ENCODE results near the gene MCTP1. TPM values are rescaled to one million over a fixed set of nuclear protein-coding genes. Genes with fewer than 3 reads are reported as not detected.
"Not testable (repeated sequence)": the region's sequence is repeated elsewhere in the genome, so short reads cannot be mapped to it uniquely, and the experiment has no call there.

MCTP1 gene
- total RNA-seq, 1 experiment from 2014 or later, result 5.6 TPM

DNA sequence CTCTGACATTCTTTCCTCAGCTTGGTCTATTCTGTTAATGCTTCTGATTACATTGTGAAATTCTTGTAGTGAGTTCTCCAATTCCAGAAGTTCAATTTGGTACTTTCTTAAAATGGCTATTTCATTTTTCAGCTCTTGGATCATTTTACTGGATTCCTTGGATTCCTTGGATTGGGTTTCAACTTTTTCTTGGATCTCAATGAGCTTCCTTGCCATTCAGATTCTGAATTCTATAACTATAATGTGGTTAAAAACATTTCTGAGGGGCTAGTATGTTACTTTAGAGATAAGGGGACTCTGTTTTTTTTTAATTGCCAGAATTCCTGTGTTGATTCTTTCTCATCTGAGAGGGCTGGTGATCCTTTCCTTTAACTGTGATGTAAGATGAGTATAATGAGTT is 136.4 kb downstream of the MCTP1 start:
- H3K4me3 Mint-ChIP-seq, result no peak overlapping the region
- H3K27ac Mint-ChIP-seq, result no peak overlapping the region
- no peak for DNase-seq (ENCODE audit: low spot score)
- peaks cover 17% of the 10 kb centered on the region for H3K4me1 Mint-ChIP-seq
- POLR2A ChIA-PET, result no interaction called here
- CTCF ChIA-PET, result no interaction called here
- TF ChIP-seq ZNF219 (CRISPR knock-in tag; IDR thresholded peaks at IDR 0.05; ENCODE audit: borderline replicate concordance) (no peak), IRF2 (CRISPR knock-in tag; IDR thresholded peaks at IDR 0.05; ENCODE audit: borderline replicate concordance, low read depth) (no peak), ZNF671 (CRISPR knock-in tag; IDR thresholded peaks at IDR 0.05) (no peak), ZNF138 (CRISPR knock-in tag; conservative IDR thresholded peaks at IDR 0.05) (no peak), ELF4 (CRISPR knock-in tag; IDR thresholded peaks at IDR 0.05; ENCODE audit: low read depth) (no peak), ZNF423 (CRISPR knock-in tag; IDR thresholded peaks at IDR 0.05) (no peak), FOXP4 (CRISPR knock-in tag; IDR thresholded peaks at IDR 0.05) (no peak), ETV6 (CRISPR knock-in tag; IDR thresholded peaks at IDR 0.05) (no peak), FOXK1 (CRISPR knock-in tag; IDR thresholded peaks at IDR 0.05) (no peak), SP1 (CRISPR knock-in tag; conservative IDR thresholded peaks at IDR 0.05) (no peak), NR1H2 (CRISPR knock-in tag; IDR thresholded peaks at IDR 0.05) (no peak), ZNF121 (CRISPR knock-in tag; IDR thresholded peaks at IDR 0.05) (no peak), CREB1 (CRISPR knock-in tag; IDR thresholded peaks at IDR 0.05) (no peak)
- TF ChIP-seq, protein P1, sequence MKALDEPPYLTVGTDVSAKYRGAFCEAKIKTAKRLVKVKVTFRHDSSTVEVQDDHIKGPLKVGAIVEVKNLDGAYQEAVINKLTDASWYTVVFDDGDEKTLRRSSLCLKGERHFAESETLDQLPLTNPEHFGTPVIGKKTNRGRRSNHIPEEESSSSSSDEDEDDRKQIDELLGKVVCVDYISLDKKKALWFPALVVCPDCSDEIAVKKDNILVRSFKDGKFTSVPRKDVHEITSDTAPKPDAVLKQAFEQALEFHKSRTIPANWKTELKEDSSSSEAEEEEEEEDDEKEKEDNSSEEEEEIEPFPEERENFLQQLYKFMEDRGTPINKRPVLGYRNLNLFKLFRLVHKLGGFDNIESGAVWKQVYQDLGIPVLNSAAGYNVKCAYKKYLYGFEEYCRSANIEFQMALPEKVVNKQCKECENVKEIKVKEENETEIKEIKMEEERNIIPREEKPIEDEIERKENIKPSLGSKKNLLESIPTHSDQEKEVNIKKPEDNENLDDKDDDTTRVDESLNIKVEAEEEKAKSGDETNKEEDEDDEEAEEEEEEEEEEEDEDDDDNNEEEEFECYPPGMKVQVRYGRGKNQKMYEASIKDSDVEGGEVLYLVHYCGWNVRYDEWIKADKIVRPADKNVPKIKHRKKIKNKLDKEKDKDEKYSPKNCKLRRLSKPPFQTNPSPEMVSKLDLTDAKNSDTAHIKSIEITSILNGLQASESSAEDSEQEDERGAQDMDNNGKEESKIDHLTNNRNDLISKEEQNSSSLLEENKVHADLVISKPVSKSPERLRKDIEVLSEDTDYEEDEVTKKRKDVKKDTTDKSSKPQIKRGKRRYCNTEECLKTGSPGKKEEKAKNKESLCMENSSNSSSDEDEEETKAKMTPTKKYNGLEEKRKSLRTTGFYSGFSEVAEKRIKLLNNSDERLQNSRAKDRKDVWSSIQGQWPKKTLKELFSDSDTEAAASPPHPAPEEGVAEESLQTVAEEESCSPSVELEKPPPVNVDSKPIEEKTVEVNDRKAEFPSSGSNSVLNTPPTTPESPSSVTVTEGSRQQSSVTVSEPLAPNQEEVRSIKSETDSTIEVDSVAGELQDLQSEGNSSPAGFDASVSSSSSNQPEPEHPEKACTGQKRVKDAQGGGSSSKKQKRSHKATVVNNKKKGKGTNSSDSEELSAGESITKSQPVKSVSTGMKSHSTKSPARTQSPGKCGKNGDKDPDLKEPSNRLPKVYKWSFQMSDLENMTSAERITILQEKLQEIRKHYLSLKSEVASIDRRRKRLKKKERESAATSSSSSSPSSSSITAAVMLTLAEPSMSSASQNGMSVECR (CRISPR knock-in tag; IDR thresholded peaks at IDR 0.05; ENCODE audit: borderline replicate concordance), result no peak
- TF ChIP-seq, protein P2, sequence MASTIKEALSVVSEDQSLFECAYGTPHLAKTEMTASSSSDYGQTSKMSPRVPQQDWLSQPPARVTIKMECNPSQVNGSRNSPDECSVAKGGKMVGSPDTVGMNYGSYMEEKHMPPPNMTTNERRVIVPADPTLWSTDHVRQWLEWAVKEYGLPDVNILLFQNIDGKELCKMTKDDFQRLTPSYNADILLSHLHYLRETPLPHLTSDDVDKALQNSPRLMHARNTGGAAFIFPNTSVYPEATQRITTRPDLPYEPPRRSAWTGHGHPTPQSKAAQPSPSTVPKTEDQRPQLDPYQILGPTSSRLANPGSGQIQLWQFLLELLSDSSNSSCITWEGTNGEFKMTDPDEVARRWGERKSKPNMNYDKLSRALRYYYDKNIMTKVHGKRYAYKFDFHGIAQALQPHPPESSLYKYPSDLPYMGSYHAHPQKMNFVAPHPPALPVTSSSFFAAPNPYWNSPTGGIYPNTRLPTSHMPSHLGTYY (CRISPR knock-in tag; IDR thresholded peaks at IDR 0.05), result no peak
- TF ChIP-seq, protein P3, sequence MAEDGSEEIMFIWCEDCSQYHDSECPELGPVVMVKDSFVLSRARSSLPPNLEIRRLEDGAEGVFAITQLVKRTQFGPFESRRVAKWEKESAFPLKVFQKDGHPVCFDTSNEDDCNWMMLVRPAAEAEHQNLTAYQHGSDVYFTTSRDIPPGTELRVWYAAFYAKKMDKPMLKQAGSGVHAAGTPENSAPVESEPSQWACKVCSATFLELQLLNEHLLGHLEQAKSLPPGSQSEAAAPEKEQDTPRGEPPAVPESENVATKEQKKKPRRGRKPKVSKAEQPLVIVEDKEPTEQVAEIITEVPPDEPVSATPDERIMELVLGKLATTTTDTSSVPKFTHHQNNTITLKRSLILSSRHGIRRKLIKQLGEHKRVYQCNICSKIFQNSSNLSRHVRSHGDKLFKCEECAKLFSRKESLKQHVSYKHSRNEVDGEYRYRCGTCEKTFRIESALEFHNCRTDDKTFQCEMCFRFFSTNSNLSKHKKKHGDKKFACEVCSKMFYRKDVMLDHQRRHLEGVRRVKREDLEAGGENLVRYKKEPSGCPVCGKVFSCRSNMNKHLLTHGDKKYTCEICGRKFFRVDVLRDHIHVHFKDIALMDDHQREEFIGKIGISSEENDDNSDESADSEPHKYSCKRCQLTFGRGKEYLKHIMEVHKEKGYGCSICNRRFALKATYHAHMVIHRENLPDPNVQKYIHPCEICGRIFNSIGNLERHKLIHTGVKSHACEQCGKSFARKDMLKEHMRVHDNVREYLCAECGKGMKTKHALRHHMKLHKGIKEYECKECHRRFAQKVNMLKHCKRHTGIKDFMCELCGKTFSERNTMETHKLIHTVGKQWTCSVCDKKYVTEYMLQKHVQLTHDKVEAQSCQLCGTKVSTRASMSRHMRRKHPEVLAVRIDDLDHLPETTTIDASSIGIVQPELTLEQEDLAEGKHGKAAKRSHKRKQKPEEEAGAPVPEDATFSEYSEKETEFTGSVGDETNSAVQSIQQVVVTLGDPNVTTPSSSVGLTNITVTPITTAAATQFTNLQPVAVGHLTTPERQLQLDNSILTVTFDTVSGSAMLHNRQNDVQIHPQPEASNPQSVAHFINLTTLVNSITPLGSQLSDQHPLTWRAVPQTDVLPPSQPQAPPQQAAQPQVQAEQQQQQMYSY (CRISPR knock-in tag; IDR thresholded peaks at IDR 0.05), result no peak
- no peaks in the 10 kb centered on the region for H3K27me3 Mint-ChIP-seq (ENCODE audit: low read depth)
- H3K36me3 Mint-ChIP-seq, result peaks cover 13% of the 10 kb centered on the region
- H3K9me3 Mint-ChIP-seq, result peaks cover 31% of the 10 kb centered on the region
- no peak for ATAC-seq

DNA sequence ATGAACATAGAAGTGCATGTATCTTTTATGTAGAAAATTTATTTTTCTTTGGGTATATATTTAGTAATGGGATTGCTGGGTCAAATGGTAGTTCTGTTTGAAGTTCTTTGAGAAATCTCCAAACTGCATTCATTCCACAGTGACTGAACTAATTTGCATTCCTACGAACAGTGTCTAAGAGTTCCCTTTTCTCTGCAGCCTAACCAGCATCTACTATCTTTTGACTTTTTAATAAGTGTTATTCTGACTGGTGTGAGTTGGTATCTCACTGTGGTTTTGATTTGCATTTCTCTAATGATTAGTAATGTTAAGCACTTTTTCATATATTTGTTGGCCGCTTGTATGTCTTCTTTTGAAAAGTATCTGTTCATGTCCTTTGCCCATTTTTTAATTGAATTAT is 141.0 kb downstream of the MCTP1 start:
- DNase-seq (ENCODE audit: low spot score); H3K4me1 Mint-ChIP-seq; H3K27ac Mint-ChIP-seq; H3K27me3 Mint-ChIP-seq (ENCODE audit: low read depth); ATAC-seq; POLR2A ChIA-PET; CTCF ChIA-PET; H3K4me3 Mint-ChIP-seq: not testable (repeated sequence)
- H3K36me3 Mint-ChIP-seq, result peaks cover 13% of the 10 kb centered on the region
- H3K9me3 Mint-ChIP-seq, result peaks cover 31% of the 10 kb centered on the region

Measured in WTC11 (cell line).